ENCODE measurements around the gene NPM1.
A peak's percentile ranks its signal among the peaks of the same experiment; 100 is the strongest.
"Not testable (repeated sequence)": the region's sequence is repeated elsewhere in the genome, so short reads cannot be mapped to it uniquely, and the experiment has no call there.

NPM1 gene

DNA sequence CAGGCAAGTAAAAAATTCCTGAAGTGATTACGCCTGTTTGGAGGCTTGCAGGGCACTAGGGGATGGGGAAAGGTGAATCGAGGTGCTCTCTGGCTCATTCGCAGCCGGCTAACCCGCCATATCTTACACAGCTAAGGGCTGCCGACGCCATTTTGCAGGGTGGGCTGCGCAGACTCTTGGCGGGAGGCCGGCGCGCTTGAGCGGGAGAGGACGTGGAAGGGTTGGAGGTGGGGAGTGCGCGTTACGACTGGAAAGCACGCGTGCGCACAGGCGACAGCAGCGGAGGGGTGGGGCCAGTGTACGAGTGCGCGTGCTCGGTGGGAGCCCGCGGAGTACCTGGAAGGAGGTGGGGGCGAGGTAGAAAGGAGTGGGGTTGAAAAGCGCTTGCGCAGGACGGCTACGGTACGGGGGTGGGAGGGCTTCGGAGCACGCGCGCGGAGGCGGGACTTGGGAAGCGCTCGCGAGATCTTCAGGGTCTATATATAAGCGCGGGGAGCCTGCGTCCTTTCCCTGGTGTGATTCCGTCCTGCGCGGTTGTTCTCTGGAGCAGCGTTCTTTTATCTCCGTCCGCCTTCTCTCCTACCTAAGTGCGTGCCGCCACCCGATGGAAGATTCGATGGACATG, at the start of gene NPM1:
Gene NPM1 (plus strand): TSS at position 505 of the 625 bp plus-strand sequence. CDS start 100 bp downstream, at position 605.
- DNase-seq (ENCODE audit: low read depth in 1 of 2, low spot score in 1 of 2), result peak; percentile 93 to 97

DNA sequence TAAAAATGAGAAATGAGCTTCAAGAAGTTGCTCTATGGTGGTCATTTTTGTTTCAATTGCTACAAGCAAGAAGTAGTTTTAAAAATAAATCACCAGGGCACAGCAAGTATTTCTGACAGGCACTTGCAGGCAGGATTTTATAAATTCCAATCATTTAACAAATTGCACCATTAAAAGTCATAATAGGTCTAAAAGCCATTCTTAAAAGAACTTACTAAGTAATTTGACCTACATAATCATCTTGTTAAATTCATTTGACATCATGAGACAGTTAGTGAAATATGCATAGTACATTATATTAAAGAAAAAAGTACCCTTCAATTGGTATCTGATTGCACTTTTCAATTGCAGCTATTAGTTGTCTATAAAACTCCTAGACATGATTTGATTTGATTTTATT, 47.6 kb upstream of the NPM1 start:
- no peak for DNase-seq (ENCODE audit: low read depth in 1 of 2, low spot score in 1 of 2)

DNA sequence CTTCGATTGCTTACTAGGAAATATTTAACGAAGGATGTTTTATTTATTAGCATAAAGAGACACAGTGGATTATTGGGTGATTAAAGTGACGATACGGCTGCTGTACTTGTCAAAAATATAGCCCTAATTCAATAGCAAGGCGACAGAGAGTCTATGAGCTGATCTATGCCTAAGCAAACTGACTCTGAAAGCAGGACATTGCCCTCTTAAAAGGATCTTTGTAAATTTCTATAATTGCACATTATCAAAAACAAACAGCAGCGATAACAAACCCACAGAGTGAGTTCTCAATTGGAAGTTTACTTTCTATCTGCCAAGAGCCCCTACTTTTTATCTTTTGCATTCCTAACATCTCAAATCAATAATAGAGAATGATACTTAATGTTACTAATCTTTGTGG, 47.2 kb upstream of the NPM1 start:
- no peak for DNase-seq (ENCODE audit: low read depth in 1 of 2, low spot score in 1 of 2)

DNA sequence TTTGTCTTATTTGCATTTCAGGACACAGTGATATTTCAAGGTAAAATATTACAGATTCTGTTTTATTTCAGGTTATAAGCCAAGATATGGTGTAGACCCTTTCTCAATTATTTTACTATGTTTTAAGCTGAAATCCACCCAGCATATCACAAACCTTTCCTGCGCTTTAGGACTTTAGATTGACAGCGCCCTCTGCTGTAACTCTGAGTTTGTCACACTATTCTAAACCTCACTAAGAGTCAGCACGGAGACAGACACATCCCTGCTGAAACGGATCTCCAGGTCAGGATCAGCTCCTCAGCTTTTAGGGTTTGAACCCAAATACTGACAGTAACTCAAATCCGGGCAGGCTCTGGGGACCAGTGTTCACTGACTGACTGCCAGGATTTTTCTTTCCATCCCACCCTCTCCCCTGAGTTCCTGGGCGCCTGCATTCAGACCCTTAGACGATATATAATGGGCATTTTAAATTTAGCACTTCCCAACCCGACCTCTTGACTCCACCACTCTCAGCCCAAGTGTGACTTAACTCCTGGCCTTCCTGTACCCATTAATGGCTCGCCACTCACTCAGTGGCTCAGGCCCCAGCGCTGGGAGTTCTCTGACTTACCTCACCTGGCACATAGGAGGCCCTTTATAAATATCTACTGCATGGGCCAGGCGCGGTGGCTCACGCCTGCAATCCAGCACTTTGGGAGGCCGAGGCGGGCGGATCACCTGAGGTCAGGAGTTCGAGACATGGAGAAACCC, 45.1 kb upstream of the NPM1 start:
- DNase-seq (ENCODE audit: low read depth in 1 of 2, low spot score in 1 of 2), result peak in 1 of 2 donors; percentile 11

- DNase-seq (ENCODE audit: low read depth in 1 of 2, low spot score in 1 of 2), result no peak
These were observed 42.6 kb upstream of the NPM1 start for GRCh38 chr5:171344936-171345608.

- no peak for DNase-seq (ENCODE audit: low read depth in 1 of 2, low spot score in 1 of 2)
These were observed 36.0 kb upstream of the NPM1 start for GRCh38 chr5:171351536-171352073.

DNA sequence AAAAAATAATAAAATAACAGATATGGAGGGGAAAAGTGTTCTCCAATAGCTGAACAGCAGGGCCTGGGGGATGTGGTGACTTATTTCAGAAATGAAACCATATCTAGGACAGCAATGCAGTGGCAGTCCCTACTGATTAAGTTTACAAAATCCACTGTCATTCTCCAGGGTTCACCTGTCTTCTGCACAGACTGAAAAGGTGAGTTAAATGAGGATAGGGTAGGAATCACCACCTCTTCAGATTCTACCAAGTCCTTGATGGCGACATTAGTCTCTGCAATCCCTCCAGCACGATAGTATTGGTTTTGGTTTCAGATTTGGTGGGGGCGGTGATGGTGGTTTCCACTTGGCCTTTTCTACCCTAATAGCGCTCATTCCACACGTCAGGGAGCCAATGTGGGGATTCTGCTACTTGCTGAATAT, 32.3 kb upstream of the NPM1 start:
- DNase-seq (ENCODE audit: low read depth in 1 of 2, low spot score in 1 of 2), result peak in 1 of 2 donors; percentile 6

GRCh38 chr5:171357843-171358242, 29.8 kb upstream of the NPM1 start:
- DNase-seq (ENCODE audit: low read depth in 1 of 2, low spot score in 1 of 2), result no peak

- DNase-seq (ENCODE audit: low read depth in 1 of 2, low spot score in 1 of 2), result not testable (repeated sequence)
These were observed 26.5 kb upstream of the NPM1 start for GRCh38 chr5:171361151-171361550.

DNA sequence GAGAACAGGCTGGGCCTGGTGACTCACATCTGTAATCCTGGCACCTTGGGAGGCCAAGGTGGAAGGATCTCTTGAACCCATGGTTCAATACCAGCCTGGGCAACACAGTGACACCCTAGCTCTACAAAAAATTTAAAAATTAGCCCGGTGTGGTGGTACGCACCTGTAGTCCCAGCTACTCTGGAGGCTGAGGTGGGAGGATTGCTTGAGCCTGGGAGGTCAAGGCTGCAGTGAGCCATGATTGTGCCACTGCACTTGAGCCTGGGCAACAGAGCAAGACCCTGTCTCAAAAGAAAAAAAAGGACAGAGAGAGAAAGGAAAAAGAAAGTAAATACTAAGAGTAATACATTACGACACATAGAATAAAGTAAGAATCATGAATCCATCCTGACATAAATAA, 24.4 kb upstream of the NPM1 start:
- DNase-seq (ENCODE audit: low read depth in 1 of 2, low spot score in 1 of 2), result not testable (repeated sequence)

GRCh38 chr5:171363846-171364245, 23.8 kb upstream of the NPM1 start:
- DNase-seq (ENCODE audit: low read depth in 1 of 2, low spot score in 1 of 2), result no peak

DNA sequence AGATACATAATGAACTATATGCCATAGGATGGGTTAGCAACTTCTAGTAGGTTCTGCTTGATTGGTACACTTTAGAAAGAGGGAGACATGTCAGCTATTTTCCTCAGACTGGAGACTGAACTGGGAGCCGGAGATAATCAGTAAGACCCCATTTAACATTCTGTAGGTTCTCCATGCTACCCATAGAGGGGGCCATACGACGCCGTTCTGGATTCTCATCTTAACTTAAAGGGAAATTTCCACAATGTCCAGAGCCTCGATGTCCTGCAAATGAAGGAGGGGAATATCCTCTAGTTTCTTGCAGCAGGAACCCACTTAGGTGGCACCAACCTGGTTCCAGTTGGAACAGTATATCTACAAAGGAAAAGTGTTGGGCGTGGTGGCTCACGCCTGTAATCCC, 22.3 kb upstream of the NPM1 start:
- DNase-seq (ENCODE audit: low read depth in 1 of 2, low spot score in 1 of 2), result no peak

DNA sequence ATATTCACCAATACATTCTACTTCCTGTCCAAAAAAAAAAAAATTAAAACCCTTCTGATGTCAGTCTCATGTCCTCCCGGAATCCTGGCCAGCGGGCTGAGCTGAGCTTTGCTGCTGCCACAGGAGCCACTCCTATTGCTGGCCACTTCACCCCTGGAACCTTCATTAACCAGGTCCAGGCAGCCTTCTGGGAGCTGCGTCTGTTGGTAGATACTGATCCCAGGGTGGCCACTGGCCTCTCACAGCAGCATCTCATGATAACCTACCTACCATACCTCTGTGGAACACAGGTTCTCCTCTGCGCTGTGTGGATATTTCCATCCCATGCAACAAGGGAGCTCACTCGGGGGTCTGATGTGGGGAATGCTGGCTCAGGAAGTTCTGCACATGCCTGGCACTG, 21.0 kb upstream of the NPM1 start:
- DNase-seq (ENCODE audit: low read depth in 1 of 2, low spot score in 1 of 2), result no peak

GRCh38 chr5:171367424-171368370, 20.0 kb upstream of the NPM1 start:
- no peak for DNase-seq (ENCODE audit: low read depth in 1 of 2, low spot score in 1 of 2)

DNA sequence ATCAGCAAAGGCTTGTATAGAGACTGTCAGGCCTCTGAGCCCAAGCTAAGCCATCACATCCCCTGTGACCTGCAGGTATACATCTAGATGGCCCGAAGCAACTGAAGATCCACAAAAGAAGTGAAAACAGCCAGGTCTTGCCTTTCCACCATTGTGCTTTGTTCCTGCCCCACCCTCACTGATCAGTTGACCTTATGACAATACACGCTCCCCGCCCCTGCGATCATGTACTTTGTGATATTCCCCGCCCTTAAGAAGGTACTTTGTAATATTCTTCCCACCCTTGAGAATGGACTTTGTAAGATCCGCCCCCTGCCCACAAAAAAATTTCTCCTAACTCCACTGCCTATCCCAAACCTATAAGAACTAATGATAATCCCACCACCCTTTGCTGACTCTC, 18.6 kb upstream of the NPM1 start:
- DNase-seq (ENCODE audit: low read depth in 1 of 2, low spot score in 1 of 2), result no peak

DNA sequence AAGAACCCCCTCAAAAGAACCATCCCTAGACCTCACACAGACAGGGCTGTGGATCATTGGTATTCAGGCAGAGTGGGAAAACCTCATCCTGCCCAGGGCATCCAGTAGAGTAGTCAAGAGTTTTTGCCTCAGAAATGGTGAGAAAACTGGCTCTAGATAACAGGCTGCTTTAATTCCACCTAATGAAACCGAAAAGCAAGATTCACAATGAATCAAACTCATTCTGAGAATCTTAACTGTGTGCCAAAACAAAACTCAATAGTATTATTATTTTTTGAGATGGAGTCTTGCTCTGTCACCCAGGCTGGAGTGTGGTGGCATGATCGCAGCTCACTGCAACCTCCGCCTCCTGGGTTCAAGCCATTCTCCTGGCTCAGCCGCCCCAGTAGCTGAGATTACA, 17.8 kb upstream of the NPM1 start:
- DNase-seq (ENCODE audit: low read depth in 1 of 2, low spot score in 1 of 2), result no peak

- DNase-seq (ENCODE audit: low read depth in 1 of 2, low spot score in 1 of 2), result not testable (repeated sequence)
These were observed 16.8 kb upstream of the NPM1 start for GRCh38 chr5:171370881-171371280.

DNA sequence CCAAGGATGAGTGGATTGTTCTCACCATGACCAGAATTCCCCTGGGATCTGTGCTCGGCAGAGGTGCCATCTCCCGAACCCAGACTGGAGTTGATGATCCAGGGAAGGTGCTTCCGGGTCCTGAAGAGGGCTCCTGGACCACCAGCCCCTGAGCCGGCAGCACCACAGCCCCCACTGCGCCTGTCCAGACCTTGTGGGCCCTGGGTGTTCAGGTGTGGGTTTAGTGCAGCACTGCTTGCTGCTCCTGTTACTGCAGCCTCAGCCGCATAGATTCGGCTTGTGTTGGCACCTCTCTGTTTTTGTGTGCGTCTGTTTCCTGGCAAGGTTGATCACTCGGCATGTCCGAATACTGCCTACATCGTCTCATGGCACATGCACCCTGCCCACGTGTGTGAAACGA, 16.3 kb upstream of the NPM1 start:
- no peak for DNase-seq (ENCODE audit: low read depth in 1 of 2, low spot score in 1 of 2)

- DNase-seq (ENCODE audit: low read depth in 1 of 2, low spot score in 1 of 2), result no peak
These were observed 7.7 kb upstream of the NPM1 start for GRCh38 chr5:171379961-171380360.

GRCh38 chr5:171384416-171384815, 3.2 kb upstream of the NPM1 start:
- DNase-seq (ENCODE audit: low read depth in 1 of 2, low spot score in 1 of 2), result not testable (repeated sequence)

DNA sequence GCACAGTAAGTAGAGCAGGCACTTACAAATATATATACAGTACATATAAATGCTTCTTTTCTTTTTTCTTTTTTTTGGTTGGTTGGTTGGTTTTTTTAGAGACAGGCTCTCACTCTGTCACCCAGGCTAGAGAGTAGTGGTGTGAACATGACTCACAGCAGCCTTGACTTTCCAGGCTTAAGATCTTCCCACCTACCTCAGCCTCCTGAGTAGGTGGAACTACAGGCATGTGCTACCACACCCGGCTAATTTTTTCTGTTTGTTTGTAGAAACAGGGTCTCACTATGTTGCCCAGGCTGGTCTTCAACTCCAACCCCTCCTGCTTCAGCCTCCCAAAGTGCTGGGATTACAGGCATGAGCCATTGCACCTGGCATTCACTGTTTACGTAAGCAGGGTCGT, 2.6 kb upstream of the NPM1 start:
- peak in 1 of 2 donors; percentile 50 for DNase-seq (ENCODE audit: low read depth in 1 of 2, low spot score in 1 of 2)
